Lung (tissue), 12 donors: ENCODE data around the gene IFTAP. TPM values are rescaled to one million over a fixed set of nuclear protein-coding genes. Genes with fewer than 3 reads are reported as not detected.

Experiments
- ATAC-seq: fragments of 200-7000 bp; cut with Tn5 transposase; one replicate; pipeline ENCODE4 v1.9.1; 2020; ENCODE audit warnings: moderate number of reproducible peaks; ENCODE audit not compliant: insufficient read depth, low FRiP score
- DNase-seq, 3 donors: peaks; one replicate each; pipeline ENCODE4 v3.0.0-alpha.2; 2013 to 2017
- H3K27ac ChIP-seq, 2 donors: one replicate each; pipeline ENCODE4 v1.5.1; 2013; ENCODE audit warnings: mild to moderate bottlenecking in 2 of 2, moderate library complexity in 2 of 2, control low read depth in 1 of 2, inconsistent platforms in 1 of 2, low read depth in 1 of 2, low read length in 1 of 2
- H3K27me3 ChIP-seq, 3 donors: one replicate each; pipeline ENCODE4 v1.5.1; 2013; ENCODE audit warnings: low read length in 2 of 3; ENCODE audit not compliant: control insufficient read depth in 3 of 3, insufficient read depth in 3 of 3
- H3K36me3 ChIP-seq, 4 donors: one replicate each; pipeline ENCODE4 v1.5.1; 2013; ENCODE audit warnings: low read length in 4 of 4, mild to moderate bottlenecking in 1 of 4, moderate library complexity in 1 of 4; ENCODE audit not compliant: control insufficient read depth in 4 of 4, insufficient read depth in 4 of 4
- H3K4me1 ChIP-seq, 5 donors: one replicate each; pipeline ENCODE4 v1.5.1; 2013; ENCODE audit warnings: low read length in 5 of 5, mild to moderate bottlenecking in 2 of 5, moderate library complexity in 1 of 5; ENCODE audit not compliant: control insufficient read depth in 5 of 5, insufficient read depth in 5 of 5
- H3K4me3 ChIP-seq: one replicate; pipeline ENCODE4 v1.5.1; 2013; ENCODE audit warnings: mild to moderate bottlenecking, control low read depth, moderate library complexity
- H3K9ac ChIP-seq, 2 donors: one replicate each; pipeline ENCODE4 v1.5.1; 2013; ENCODE audit warnings: low read length in 2 of 2, control low read depth in 1 of 2; ENCODE audit not compliant: insufficient read depth in 1 of 2
- H3K9me3 ChIP-seq, 4 donors: one replicate each; pipeline ENCODE4 v1.5.1; 2013; ENCODE audit warnings: low read length in 3 of 4, mild to moderate bottlenecking in 1 of 4, moderate library complexity in 1 of 4; ENCODE audit not compliant: control insufficient read depth in 4 of 4, insufficient read depth in 3 of 4
- CTCF ChIP-seq: IDR thresholded peaks from 2 replicates; pipeline ENCODE4 v1.5.1; 2012; ENCODE audit warnings: mild to moderate bottlenecking; ENCODE audit errors: control extremely low read depth, extremely low read depth
- WGBS, 2 donors: extraction: QIAGEN DNeasy Blood & Tissue Kit; methylation state at CpG; one replicate each; pipeline ENCODE4 v1.1.7; 2013; 5-methylcytosine and 5-hydroxymethylcytosine counted together
- polyA plus RNA-seq, 2 donors: library from polyadenylated mRNA; stranded (reverse); fragments of 200-250 nt; gene quantifications; one replicate each; pipeline ENCODE4 v1.2.1, GENCODE V29; 2013
- total RNA-seq, 2 donors: library from RNA; depleted of rRNA in 1 of 2; stranded (reverse); fragments of >200 nt in 1 of 2; gene quantifications; one replicate each; pipeline ENCODE4 v1.2.1, GENCODE V29; 2014 to 2021
- donor health status: control.
- donor health status: control.
- donor health status: Bipolar disorder and iron deficiency.
- donor health status: healthy.
- donor health status: DM: yes; HTN: yes; CAD: no.

Gene IFTAP
- total and polyA plus RNA-seq, 4 donors = 17.7 to 36.1 (median 24.5) TPM

- no peak for DNase-seq
- no peak for ATAC-seq
- Histone ChIP-seq H3K4me3 (no peak within 1 kb of the TSS), H3K4me1 (peaks cover 0 to 7% (median 4%) of the 10 kb centered on the region in 5 donors), H3K36me3 (no peaks in the 10 kb centered on the region), H3K9me3 (no peaks in the 10 kb centered on the region), H3K9ac (no peak within 1 kb of the TSS), H3K27ac (no peak within 1 kb of the TSS), H3K27me3 (no peaks in the 10 kb centered on the region)
- no peak for TF ChIP-seq CTCF
- 90 to 96% methylated on average over 2 of the region's 2 CpGs for WGBS, 2 donors
Measured at GRCh38 chr11:36598051-36598450, 3.7 kb downstream of the IFTAP start, which contains the start of gene RAG2. Gene RAG2 (minus strand): TSS chr11:36598236. CDS start chr11:36594168, 4,068 bp downstream.

- Histone ChIP-seq H3K27me3 (no peaks in the 10 kb centered on the region), H3K4me1 (peaks cover 0 to 6% (median 4%) of the 10 kb centered on the region in 5 donors), H3K27ac (no peak overlapping the region), H3K36me3 (no peaks in the 10 kb centered on the region), H3K9me3 (no peaks in the 10 kb centered on the region), H3K9ac (no peak overlapping the region), H3K4me3 (no peak overlapping the region)
- 94 to 96% methylated on average over 7 of the region's 7 CpGs for WGBS, 2 donors
- no peak for DNase-seq
- no peak for TF ChIP-seq CTCF
- no peak for ATAC-seq
Measured at GRCh38 chr11:36600180-36600579, 5.9 kb downstream of the IFTAP start.

GRCh38 chr11:36601155-36601554 is 6.9 kb downstream of the IFTAP start:
- no peaks in the 10 kb centered on the region for H3K9me3 ChIP-seq
- WGBS, 2 donors = 25 to 55% methylated on average over 2 of the region's 2 CpGs
- no peak overlapping the region for H3K9ac ChIP-seq
- no peaks in the 10 kb centered on the region for H3K36me3 ChIP-seq
- no peak overlapping the region for H3K27ac ChIP-seq
- DNase-seq = no peak
- H3K4me1 ChIP-seq = peaks cover 0 to 2% (median 0%) of the 10 kb centered on the region in 5 donors
- TF ChIP-seq CTCF = no peak
- ATAC-seq = no peak
- H3K27me3 ChIP-seq = no peaks in the 10 kb centered on the region
- H3K4me3 ChIP-seq = no peak overlapping the region

- Histone ChIP-seq H3K27ac (no peak overlapping the region), H3K9ac (no peak overlapping the region), H3K4me3 (no peak overlapping the region), H3K4me1 (peaks cover 0 to 2% (median 0%) of the 10 kb centered on the region in 5 donors), H3K27me3 (no peaks in the 10 kb centered on the region), H3K9me3 (no peaks in the 10 kb centered on the region), H3K36me3 (no peaks in the 10 kb centered on the region)
- no peak for TF ChIP-seq CTCF
- DNase-seq (no peak), ATAC-seq (no peak)
Measured at GRCh38 chr11:36602135-36602534, 7.8 kb downstream of the IFTAP start.
